NCI-H2196 (cell line): Measurements from ENCODE around the gene ABHD11.
"Not testable (repeated sequence)": the region's sequence is repeated elsewhere in the genome, so short reads cannot be mapped to it uniquely, and the experiment has no call there.

ENCODE experiments used
- DNase-seq: peaks from one replicate; lab custom pipeline; 2025; ENCODE audit not compliant: unreplicated experiment; lab: John Stamatoyannopoulos, UW

ABHD11 gene

GRCh38 chr7:73720443-73720842 lies 18.2 kb downstream of the ABHD11 start:
- DNase-seq = not testable (repeated sequence)

GRCh38 chr7:73719806-73720169 lies 18.8 kb downstream of the ABHD11 start:
- DNase-seq = no peak

DNA sequence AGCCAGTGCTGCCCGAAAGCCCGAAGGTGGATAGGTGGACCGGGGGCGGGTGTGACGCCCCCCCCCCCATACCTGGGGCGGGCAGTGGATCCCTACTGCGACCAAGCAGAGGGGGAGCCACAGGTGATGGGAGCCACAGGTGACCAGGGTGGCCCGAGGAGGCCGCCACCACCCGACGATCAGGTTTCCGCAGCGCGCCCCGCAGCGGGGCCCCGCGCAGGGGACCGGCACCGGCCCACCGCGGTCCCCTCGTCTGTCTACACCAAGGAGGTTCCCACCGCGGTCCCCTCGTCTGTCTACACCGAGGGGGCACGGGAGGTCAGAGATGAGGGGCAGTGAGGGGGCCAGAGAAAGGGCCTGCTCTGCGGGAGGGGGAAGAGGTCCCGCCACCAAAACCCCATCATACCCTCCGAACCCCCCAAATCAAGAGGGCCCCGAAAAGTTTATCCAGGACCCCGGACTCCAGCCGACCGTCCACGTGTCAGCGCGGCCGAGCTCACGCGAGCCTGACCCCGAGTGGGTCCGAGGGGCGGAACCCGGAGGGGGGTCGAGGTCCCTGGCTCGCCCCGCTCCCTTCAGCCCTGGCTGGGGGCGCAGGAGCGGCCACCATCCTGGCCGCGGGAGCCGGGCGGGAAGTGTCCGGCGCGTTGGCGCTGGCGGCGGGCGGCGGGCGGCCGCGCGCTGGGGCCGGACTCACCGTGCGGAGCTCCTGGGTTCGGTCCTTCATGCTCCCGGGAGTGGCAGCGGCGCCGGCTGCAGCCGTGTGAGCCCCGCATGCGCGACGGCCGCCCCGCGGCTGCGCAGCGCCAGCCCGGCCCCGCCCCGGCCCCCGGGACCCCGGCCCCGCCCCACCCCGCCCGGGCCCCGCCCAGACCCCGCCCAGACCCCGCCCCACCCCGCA lies 19.4 kb downstream of the ABHD11 start, which contains the start of gene STX1A:
Gene STX1A (minus strand): TSS at position 765 of the 901 bp plus-strand sequence. CDS start 38 bp downstream, at position 727.
- DNase-seq = peak; percentile 72

- no peak for DNase-seq
These were observed 20.1 kb downstream of the ABHD11 start for GRCh38 chr7:73718438-73718881.

GRCh38 chr7:73717991-73718405 lies 20.6 kb downstream of the ABHD11 start:
- no peak for DNase-seq

DNA sequence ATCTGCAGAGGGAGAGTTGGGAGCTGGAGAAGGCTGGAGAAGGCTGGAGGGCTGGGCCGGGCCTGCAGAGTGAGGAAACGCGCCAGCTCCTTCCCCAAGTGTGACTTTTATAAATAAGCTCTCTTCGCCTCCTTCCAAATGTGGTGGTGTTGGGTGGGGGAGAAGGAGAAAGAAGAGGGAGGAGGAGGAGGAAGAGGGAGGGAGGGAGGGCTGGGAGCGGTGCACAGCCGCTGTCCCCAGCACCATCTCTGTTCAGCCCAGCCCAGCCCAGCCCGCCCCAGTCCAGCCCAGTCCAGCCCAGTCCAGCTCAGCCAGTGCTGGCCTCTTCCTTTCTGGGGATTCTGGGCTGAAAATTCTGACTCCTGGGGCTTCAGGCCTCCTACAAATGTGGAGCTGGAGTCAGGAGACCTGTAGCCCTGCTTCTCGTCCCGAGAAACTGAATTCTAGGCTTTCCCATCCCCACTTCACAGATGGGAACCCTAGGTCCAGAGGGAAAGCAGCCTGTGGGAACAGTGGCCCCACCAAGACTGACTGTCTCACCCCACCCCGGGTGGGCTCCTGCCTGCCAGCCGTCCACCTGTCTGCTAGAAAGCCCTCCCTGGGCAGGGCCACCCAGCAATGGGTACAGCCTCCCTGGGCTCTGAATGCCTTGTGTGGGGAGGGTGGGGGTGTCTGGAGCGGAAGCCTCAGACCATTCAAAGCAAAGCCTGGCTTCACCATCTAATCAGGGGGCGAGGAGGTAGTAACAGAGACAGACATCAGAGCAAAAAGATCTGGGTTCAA lies 21.4 kb downstream of the ABHD11 start:
- DNase-seq = no peak

- no peak for DNase-seq
These were observed 22.2 kb downstream of the ABHD11 start for GRCh38 chr7:73716318-73716890.

DNA sequence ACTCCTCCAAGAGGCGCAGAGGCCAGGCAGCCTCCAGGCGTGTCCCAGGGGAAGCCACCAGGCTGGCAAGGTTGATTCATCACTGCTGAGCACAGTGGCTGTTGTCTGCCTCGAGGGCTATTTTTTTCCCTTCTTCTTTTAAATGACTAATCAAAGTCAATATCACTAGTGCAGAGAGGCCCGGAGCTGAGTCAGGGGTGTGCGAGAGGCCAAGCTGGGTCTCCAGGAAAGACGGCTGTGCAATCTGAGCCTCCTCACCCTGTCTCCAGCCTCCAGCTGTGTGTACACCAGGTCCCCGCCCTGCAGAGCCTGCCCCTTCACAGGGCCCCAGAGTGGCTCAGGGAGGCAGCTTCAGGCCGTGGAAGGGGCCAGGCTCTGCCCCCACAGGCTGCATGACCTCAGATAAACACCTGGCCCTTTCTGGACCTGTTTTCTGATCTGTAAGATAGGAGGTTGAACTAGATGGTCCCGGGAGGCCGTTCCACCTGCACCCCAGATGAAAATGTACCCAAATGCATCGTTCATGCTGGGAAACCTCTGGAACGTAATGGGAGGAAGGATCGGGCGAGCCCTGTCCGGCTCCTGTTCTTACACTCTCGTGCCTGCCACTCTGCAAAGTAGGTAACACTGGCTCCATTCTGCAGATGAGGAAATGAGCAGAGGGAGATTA lies 22.8 kb downstream of the ABHD11 start:
- peak; percentile 87 for DNase-seq

DNA sequence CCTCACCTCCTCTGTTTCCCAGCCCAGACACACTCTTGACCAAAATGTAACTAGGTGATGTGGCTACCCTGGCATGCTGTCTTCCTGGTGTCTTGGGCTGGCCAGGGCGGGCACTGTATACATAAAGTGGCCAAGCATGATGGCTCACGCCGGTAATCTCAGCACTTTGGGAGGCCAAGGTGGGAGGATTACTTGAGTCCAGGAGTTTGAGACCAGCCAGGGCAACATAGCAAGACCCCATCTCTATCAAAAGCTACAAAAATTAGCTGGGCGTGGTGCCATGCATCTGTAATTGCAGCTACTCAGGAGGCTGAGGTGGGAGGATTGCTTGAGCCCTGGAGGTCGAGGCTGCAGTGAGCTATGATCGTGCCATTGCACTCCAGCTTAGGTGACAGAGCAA lies 25.3 kb downstream of the ABHD11 start:
- DNase-seq = not testable (repeated sequence)

GRCh38 chr7:73712773-73713172 lies 25.8 kb downstream of the ABHD11 start:
- DNase-seq = no peak

GRCh38 chr7:73708961-73709549 lies 29.5 kb downstream of the ABHD11 start:
- DNase-seq = no peak

GRCh38 chr7:73707045-73707631 lies 31.5 kb downstream of the ABHD11 start:
- DNase-seq = peak; percentile 93

DNA sequence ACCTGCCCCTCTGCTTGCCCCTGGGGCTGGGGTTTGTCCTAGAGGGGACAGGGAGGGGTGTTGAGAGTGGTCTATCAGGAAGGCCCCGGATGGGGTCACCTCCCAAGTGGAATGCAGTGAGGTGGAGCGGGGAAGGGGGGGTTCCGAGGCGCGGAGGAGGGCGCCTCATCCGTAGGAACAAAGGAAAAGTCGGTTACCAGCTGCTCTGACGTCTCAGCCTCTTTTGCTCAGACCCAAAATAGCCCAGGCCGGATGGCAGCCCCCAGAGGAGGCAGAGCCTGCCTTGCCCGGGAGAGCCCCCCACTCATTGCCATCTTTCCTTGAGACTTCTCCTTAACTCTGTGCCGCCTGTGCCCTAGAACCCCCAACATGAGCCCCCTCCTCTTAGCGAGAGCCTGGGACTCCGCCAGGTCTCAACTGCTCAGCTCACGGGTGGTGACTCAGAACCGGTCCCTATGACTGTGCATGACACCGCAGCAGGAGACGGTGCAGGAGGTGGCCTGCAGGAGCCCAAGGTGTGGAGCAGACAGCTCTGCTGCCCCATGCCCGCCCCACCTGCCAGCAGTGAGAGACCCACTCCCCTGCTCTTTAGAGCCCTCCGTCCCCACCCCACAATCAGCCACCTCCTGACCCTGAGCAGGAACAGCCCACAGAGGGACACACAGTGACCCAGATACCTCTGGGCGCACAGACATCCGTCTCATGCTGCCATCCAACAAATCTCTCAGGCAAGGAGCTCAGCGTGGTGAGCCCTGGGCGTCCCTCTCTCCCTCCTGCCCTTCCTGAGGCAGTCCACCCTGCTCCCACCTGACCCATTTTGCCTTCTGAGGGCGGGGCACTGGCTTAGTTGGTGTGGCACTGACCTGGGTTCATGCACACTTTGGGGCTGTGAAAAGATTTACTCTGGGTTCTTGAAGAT lies 32.2 kb downstream of the ABHD11 start:
- no peak for DNase-seq

DNA sequence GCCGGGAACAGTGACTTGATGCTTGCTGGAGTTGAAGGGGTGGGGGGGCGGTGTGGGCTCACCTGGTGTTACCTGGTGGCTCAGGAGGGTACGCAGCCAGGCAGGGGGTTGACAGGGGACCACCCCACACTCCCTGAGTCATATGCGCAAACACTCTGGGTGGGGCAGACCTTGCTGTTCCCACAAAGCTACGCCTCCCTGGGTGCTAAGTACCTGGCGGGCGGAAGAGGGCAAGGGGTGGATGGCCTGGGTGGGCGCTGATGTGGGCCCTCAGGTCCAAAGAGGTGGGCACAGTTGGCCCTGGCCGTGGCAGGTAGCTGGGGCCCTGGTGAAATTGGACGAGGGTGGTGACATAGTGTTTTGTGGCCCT lies 33.1 kb downstream of the ABHD11 start:
- DNase-seq = no peak

- no peak for DNase-seq
These were observed 33.7 kb downstream of the ABHD11 start for GRCh38 chr7:73704640-73705550.

DNA sequence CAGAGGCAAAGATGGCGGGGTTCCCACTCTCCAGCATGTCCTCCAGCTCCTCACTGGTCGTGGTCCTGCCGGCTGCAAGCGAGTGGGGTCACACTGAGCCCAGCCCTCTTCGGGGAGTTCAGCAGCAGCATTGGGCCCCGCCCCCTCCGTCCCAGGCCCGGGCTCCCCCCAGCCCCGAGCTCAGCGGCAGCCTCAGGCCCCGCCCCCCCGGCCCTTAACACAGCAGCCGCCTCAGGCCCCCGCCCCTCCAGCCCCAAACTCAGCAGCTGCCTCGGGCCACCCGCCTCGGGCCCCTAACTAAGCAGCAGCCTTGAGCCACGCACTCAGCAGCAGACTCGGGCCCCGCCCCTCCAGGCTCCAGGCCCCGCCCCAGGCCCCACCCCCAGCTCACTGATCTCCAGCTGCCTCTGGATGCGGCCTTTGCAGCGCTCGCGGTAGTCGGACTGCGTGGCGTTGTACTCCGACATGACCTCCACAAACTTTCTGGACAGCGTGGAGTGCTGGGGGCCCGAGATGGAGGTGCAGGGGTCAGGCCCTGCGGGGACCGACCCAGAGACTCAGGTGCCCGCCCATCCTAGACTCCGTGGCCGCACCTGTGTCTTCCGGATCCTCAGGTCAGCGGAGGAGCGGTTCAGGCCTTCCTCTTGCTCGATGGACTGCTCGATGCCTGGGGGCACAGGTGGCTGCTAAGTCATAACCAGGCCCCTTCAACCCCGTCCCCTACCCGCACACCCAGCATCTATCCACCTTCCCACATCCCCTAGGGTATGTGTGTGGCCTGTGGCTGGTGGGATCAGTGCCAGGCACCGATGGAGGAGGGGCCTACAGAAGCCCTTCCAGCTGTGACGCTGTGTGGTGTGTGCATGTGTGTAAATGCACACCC lies 34.6 kb downstream of the ABHD11 start:
- no peak for DNase-seq

GRCh38 chr7:73703225-73703624 lies 35.4 kb downstream of the ABHD11 start:
- DNase-seq = no peak
